ENCODE measurements around the gene MAP1B. TPM values are rescaled to one million over a fixed set of nuclear protein-coding genes. Genes with fewer than 3 reads are reported as not detected.

The MAP1B gene
- total and polyA plus RNA-seq, 9 of the 15 experiments (the other 6 are each of a cell fraction or from before 2014, with no cell fraction given), result 5.2 to 66.1 (median 17.3) TPM

DNA sequence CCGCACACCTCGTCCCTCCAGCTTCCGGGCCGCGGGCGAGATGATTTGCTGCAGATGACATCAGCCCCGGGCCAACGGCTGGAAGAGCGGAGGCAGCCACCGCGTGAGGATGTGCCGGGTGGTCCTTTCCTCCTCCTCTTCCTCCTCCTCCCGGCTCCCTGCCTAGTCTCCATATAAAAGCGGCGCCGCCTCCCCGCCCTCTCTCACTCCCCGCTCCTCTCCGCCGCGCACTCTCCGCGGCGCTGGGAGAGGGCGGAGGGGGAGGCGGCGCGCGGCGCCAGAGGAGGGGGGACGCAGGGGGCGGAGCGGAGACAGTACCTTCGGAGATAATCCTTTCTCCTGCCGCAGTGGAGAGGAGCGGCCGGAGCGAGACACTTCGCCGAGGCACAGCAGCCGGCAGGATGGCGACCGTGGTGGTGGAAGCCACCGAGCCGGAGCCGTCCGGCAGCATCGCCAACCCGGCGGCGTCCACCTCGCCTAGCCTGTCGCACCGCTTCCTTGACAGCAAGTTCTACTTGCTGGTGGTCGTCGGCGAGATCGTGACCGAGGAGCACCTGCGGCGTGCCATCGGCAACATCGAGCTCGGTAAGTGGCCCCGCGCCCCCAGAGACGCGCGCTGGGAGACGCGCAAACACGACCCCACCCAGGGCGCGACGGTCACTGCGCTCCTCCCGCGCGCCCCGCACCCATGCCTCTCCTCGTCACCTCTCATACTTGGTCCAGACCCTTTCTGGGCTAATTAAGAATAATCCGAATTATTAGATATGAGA is at the start of gene MAP1B (continued):
- TF ChIP-seq ZNF224 (CRISPR knock-in tag; IDR thresholded peaks at IDR 0.05), result no peak
- no peak for TF ChIP-seq TRIM28 (IDR thresholded peaks at IDR 0.05)
- TF ChIP-seq ELF2 (CRISPR knock-in tag; IDR thresholded peaks at IDR 0.05), result no peak
- no peak for TF ChIP-seq TGIF2 (CRISPR knock-in tag; IDR thresholded peaks at IDR 0.05)
- TF ChIP-seq ZNF311 (CRISPR knock-in tag; IDR thresholded peaks at IDR 0.05), result no peak
- 0 out of 2 replicates have a peak, but pooled peaks have one; percentile 41 for TF ChIP-seq ETS1 (conservative IDR thresholded peaks at IDR 0.05; ENCODE audit: control insufficient read depth, low read depth, low read length)
- no peak for TF ChIP-seq NELFE (IDR thresholded peaks at IDR 0.05; ENCODE audit: insufficient read depth, insufficient read length)
- TF ChIP-seq MBD1 (CRISPR knock-in tag; IDR thresholded peaks at IDR 0.05), result no peak
- no peak for TF ChIP-seq BDP1 (IDR thresholded peaks at IDR 0.05; ENCODE audit: insufficient read depth, insufficient read length)
- no peak for TF ChIP-seq ZNF778 (CRISPR knock-in tag; IDR thresholded peaks at IDR 0.05)
- no peak for TF ChIP-seq CC2D1A (IDR thresholded peaks at IDR 0.05)
- TF ChIP-seq ETV5 (CRISPR knock-in tag; IDR thresholded peaks at IDR 0.05; ENCODE audit: low read depth), result no peak; the same call in 1 of the 2 replicates
- TF ChIP-seq TAL1 (IDR thresholded peaks at IDR 0.05), result no peak
- TF ChIP-seq ATF7 (IDR thresholded peaks at IDR 0.05), result peak; percentile 96
- TF ChIP-seq IFI16 (CRISPR knock-in tag; IDR thresholded peaks at IDR 0.05), result no peak
- TF ChIP-seq, protein P1, sequence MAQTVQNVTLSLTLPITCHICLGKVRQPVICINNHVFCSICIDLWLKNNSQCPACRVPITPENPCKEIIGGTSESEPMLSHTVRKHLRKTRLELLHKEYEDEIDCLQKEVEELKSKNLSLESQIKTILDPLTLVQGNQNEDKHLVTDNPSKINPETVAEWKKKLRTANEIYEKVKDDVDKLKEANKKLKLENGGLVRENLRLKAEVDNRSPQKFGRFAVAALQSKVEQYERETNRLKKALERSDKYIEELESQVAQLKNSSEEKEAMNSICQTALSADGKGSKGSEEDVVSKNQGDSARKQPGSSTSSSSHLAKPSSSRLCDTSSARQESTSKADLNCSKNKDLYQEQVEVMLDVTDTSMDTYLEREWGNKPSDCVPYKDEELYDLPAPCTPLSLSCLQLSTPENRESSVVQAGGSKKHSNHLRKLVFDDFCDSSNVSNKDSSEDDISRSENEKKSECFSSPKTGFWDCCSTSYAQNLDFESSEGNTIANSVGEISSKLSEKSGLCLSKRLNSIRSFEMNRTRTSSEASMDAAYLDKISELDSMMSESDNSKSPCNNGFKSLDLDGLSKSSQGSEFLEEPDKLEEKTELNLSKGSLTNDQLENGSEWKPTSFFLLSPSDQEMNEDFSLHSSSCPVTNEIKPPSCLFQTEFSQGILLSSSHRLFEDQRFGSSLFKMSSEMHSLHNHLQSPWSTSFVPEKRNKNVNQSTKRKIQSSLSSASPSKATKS (CRISPR knock-in tag; IDR thresholded peaks at IDR 0.05), result no peak
- no peak for TF ChIP-seq BRD9 (IDR thresholded peaks at IDR 0.05; ENCODE audit: low read depth, partially characterized antibody)
- TF ChIP-seq, protein P2, sequence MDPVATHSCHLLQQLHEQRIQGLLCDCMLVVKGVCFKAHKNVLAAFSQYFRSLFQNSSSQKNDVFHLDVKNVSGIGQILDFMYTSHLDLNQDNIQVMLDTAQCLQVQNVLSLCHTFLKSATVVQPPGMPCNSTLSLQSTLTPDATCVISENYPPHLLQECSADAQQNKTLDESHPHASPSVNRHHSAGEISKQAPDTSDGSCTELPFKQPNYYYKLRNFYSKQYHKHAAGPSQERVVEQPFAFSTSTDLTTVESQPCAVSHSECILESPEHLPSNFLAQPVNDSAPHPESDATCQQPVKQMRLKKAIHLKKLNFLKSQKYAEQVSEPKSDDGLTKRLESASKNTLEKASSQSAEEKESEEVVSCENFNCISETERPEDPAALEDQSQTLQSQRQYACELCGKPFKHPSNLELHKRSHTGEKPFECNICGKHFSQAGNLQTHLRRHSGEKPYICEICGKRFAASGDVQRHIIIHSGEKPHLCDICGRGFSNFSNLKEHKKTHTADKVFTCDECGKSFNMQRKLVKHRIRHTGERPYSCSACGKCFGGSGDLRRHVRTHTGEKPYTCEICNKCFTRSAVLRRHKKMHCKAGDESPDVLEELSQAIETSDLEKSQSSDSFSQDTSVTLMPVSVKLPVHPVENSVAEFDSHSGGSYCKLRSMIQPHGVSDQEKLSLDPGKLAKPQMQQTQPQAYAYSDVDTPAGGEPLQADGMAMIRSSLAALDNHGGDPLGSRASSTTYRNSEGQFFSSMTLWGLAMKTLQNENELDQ (CRISPR knock-in tag; IDR thresholded peaks at IDR 0.05; ENCODE audit: borderline replicate concordance), result 0 out of 2 replicates have a peak, but pooled peaks have one; percentile 70
- TF ChIP-seq ZNF395 (CRISPR knock-in tag; IDR thresholded peaks at IDR 0.05), result no peak
- peak; percentile 33; the same call in 1 of the 2 replicates for TF ChIP-seq NFRKB (IDR thresholded peaks at IDR 0.05; ENCODE audit: low read depth)
- TF ChIP-seq ZBED1 (IDR thresholded peaks at IDR 0.05), result no peak

Measured in K562 (cell line).